GM12878 (cell line): ENCODE measurements around the gene RNF186. TPM values are rescaled to one million over a fixed set of nuclear protein-coding genes. Genes with fewer than 3 reads are reported as not detected.

ENCODE experiments used
- ATAC-seq: fragments of 200-7000 bp; cut with Tn5 transposase; 3 replicates; pipeline ENCODE4 v1.9.1; 2020; ENCODE audit warnings: mild to moderate bottlenecking, moderate library complexity
- BruUV-seq: library from RNA; stranded (reverse); fragments of 400-500 nt; replicated peaks from 2 replicates; lab custom pipeline; 2021; lab: Mats Ljungman, UMichigan
- CTCF ChIA-PET: fragments of 300-600 bp; sonication (Branson Sonifier 250); formaldehyde crosslinking; extraction: SDS; loops from one replicate; lab custom pipeline; 2021; ENCODE audit warnings: inconsistent platforms; lab: Yijun Ruan, JAX
- POLR2A ChIA-PET: fragments of 350-600 bp; formaldehyde crosslinking; extraction: SDS; loops from one replicate; lab custom pipeline; 2021; ENCODE audit warnings: inconsistent platforms; lab: Charles Lee
- RAD21 ChIA-PET: fragments of 300-600 bp; sonication (Branson Sonifier 250); formaldehyde crosslinking; loops from one replicate; lab custom pipeline; 2023; ENCODE audit warnings: antibody characterized with exemption; ENCODE audit not compliant: unreplicated experiment; lab: Charles Lee
- SMC1A ChIA-PET: fragments of 300-600 bp; sonication (Branson Sonifier 250); formaldehyde crosslinking; loops from one replicate; lab custom pipeline; 2023; ENCODE audit not compliant: unreplicated experiment, uncharacterized antibody; lab: Charles Lee
- DNase-seq: peaks from one replicate; pipeline ENCODE4 v3.0.0-alpha.2; 2011; ENCODE audit warnings: low read depth, low spot score
- FAIRE-seq: peaks from 3 replicates; lab custom pipeline; 2011; peaks lifted over from hg19 to GRCh38; lab: Jason Lieb, UNC
- H2AFZ ChIP-seq: 2 replicates; pipeline ENCODE4 v1.6.0; 2011; ENCODE audit warnings: low read depth, low read length, control low read depth; ENCODE audit not compliant: control insufficient read depth
- H3K27ac ChIP-seq: 2 replicates; pipeline ENCODE4 v1.5.1; 2011; ENCODE audit warnings: control low read depth; ENCODE audit not compliant: control insufficient read depth, insufficient read depth
- H3K27me3 ChIP-seq, 2 experiments: replicated peaks in 1 of 2; 2 replicates each; pipeline versions ENCODE4 v1.6.0 to v1.6.1; 2011; ENCODE audit warnings: low read length in 1 of 2; ENCODE audit not compliant: control insufficient read depth in 2 of 2, insufficient read depth in 2 of 2
- H3K36me3 ChIP-seq, 2 experiments: 2 replicates each; pipeline ENCODE4 v1.5.1; 2011; ENCODE audit warnings: low read length in 1 of 2; ENCODE audit not compliant: control insufficient read depth in 2 of 2, insufficient read depth in 2 of 2
- H3K4me1 ChIP-seq: 2 replicates; pipeline ENCODE4 v1.6.1; 2011; ENCODE audit warnings: mild to moderate bottlenecking, low read length, moderate library complexity, mixed read lengths; ENCODE audit not compliant: control insufficient read depth, insufficient read depth
- H3K4me2 ChIP-seq: 2 replicates; pipeline ENCODE4 v1.6.0; 2011; ENCODE audit warnings: control low read depth; ENCODE audit not compliant: control insufficient read depth, insufficient read depth
- H3K4me3 ChIP-seq: fragments of 200-600 bp; sonication (generic); 2 replicates; pipeline ENCODE4 v1.5.1; 2016
- H3K79me2 ChIP-seq: 2 replicates; pipeline ENCODE4 v1.6.0; 2011; ENCODE audit warnings: low read length; ENCODE audit not compliant: control insufficient read depth, insufficient read depth
- H3K9ac ChIP-seq: 2 replicates; pipeline ENCODE4 v1.8.0; 2011; ENCODE audit warnings: low read length, control low read depth, mixed read lengths; ENCODE audit not compliant: control insufficient read depth, insufficient read depth
- H3K9me3 ChIP-seq: replicated peaks from 3 replicates; pipeline ENCODE4 v1.5.1; 2011; ENCODE audit warnings: mild to moderate bottlenecking, low read length; ENCODE audit not compliant: control insufficient read depth, insufficient read depth
- H4K20me1 ChIP-seq: 2 replicates; pipeline ENCODE4 v1.6.0; 2011; ENCODE audit not compliant: control insufficient read depth, insufficient read depth
- CEBPZ ChIP-seq: fragments of 150-350 bp; IDR thresholded peaks from 2 replicates; pipeline ENCODE4 v1.6.1; 2016; ENCODE audit warnings: low read depth, low read length
- WGBS: methylation state at CpG from one replicate; pipeline ENCODE4 v1.1.6; 2016; ENCODE audit warnings: low lambda C conversion rate; ENCODE audit not compliant: insufficient replicate concordance, insufficient coverage; ENCODE audit errors: missing lambda C conversion rate; 5-methylcytosine and 5-hydroxymethylcytosine counted together
- in situ Hi-C: fragments of 300-500 bp; cut with MboI; formaldehyde crosslinking; loops from 9 replicates; pipeline ENCODE4 v1.14.3; 2018; ENCODE audit warnings: mixed read lengths
- intact Hi-C: fragments of 100-400 bp; cut with micrococcal nuclease; formaldehyde crosslinking; loops from one replicate; pipeline ENCODE4 v1.14.2; 2022; ENCODE audit not compliant: unreplicated experiment
- polyA plus RNA-seq, 11 experiments: library from polyadenylated mRNA; depleted of rRNA in 4 of 11; unstranded in 6 of 11; stranded (reverse) in 5 of 11; fragments of >200 nt; fragmentation: Nextera tagmentation in 4 of 11; fragmentation: Illumina TruSeq in 1 of 11; extraction: Ambion mirVana in 4 of 11; extraction: Trizol in 1 of 11; gene quantifications; 1 replicate in 1 of 11; 2 replicates in 10 of 11; pipeline versions ENCODE4 v1.2.1 to v1.2.3, GENCODE V29; 2011 to 2016; ENCODE audit warnings: inconsistent platforms in 2 of 11, missing spikeins in 2 of 11, low read depth in 1 of 11
- total RNA-seq, 4 experiments: library from RNA; depleted of rRNA in 3 of 4; stranded (reverse); fragments of >200 nt in 3 of 4; fragmentation: Illumina TruSeq in 1 of 4; extraction: Trizol in 1 of 4; gene quantifications; 2 replicates each; pipeline versions ENCODE4 v1.2.1 to v1.2.3, GENCODE V29; 2013 to 2021

The RNF186 gene
- total and polyA plus RNA-seq, 10 of the 15 experiments (the other 5 are each of a cell fraction or from before 2014, with no cell fraction given): not detected

DNA sequence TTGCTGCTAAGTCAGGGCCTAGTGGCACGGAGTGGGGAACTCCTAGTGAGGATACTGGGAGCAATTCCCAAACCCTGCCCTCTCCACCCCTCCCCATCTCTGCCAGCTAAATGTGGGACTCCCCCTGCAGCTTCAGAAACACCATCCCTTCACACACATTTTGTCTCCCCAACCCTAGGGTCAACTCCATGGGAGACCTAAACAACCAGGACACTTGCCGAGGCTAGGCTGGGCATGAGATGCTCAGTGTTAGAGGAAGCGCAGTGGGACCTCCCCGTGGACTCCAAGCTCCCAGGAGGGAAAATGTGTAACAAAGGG, 1.5 kb downstream of the RNF186 start:
- no peak for DNase-seq
- intact Hi-C loops (no loop called here), in situ Hi-C loops (no loop called here)
- Histone ChIP-seq H3K27ac (no peak overlapping the region), H4K20me1 (no peaks in the 10 kb centered on the region), H3K36me3 (no peaks in the 10 kb centered on the region), H2AFZ (no peak overlapping the region), H3K4me3 (no peak overlapping the region), H3K27me3 (no peaks in the 10 kb centered on the region; a peak in 1 of 4 replicates), H3K9me3 (no peaks in the 10 kb centered on the region), H3K9ac (no peak overlapping the region), H3K79me2 (no peaks in the 10 kb centered on the region), H3K4me1 (no peaks in the 10 kb centered on the region), H3K4me2 (no peak overlapping the region)
- WGBS: 51% methylated on average over 4 of the region's 4 CpGs
- no TSS peak for BruUV-seq
- ChIA-PET SMC1A (interaction anchor here (1.6 kb wide), 1 partner anchor 98 kb away, joined by 3 read pairs; no protein-coding TSS in a partner anchor), RAD21 (no interaction called here), CTCF (interaction anchor here (0.6 to 1.6 kb wide), 9 partner anchors 11 to 566 kb away, joined by 3 to 7 read pairs (median 4); no protein-coding TSS in a partner anchor), POLR2A (no interaction called here)
- ATAC-seq: no peak
- TF ChIP-seq CEBPZ: no peak
- no peak for FAIRE-seq
